Thyroid gland (tissue), 4 donors: Measurements from ENCODE around the gene TMEM273. TPM values are rescaled to one million over a fixed set of nuclear protein-coding genes. Genes with fewer than 3 reads are reported as not detected.

ENCODE experiments used
- DNase-seq, 2 donors: peaks; one replicate each; pipeline ENCODE4 v3.0.0-alpha.2; 2019
- H3K27ac ChIP-seq, 3 donors: fragments of 200-600 bp; sonication (generic); 1 replicate in 2 of 3; 2 replicates in 1 of 3; pipeline ENCODE4 v1.5.1; 2016 to 2019; ENCODE audit warnings: mild to moderate bottlenecking in 1 of 3, moderate library complexity in 1 of 3
- H3K27me3 ChIP-seq: fragments of 200-600 bp; sonication (generic); one replicate; pipeline ENCODE4 v1.5.1; 2019
- H3K36me3 ChIP-seq, 2 donors: fragments of 200-600 bp; sonication (generic); one replicate each; pipeline ENCODE4 v1.5.1; 2016 to 2019
- H3K4me1 ChIP-seq, 2 donors: fragments of 200-600 bp; sonication (generic); one replicate each; pipeline ENCODE4 v1.5.1; 2017 to 2019
- H3K4me3 ChIP-seq, 3 donors: fragments of 200-600 bp; sonication (generic); replicated peaks in 1 of 3; 1 replicate in 2 of 3; 2 replicates in 1 of 3; pipeline ENCODE4 v1.5.1; 2016; ENCODE audit warnings: mild to moderate bottlenecking in 1 of 3
- H3K9me3 ChIP-seq: fragments of 200-600 bp; sonication (generic); one replicate; pipeline ENCODE4 v1.5.1; 2017
- POLR2A ChIP-seq, 2 donors: fragments of 450-650 bp; IDR thresholded peaks; one replicate each; pipeline ENCODE4 v1.6.1; 2017; ENCODE audit warnings: antibody characterized with exemption in 2 of 2, mild to moderate bottlenecking in 2 of 2, moderate library complexity in 1 of 2
- WGBS, 2 donors: methylation state at CpG; one replicate each; pipeline ENCODE4 v1.1.5; 2017; 5-methylcytosine and 5-hydroxymethylcytosine counted together
- intact Hi-C: fragments of 100-400 bp; cut with DNase I; formaldehyde crosslinking; loops from one replicate; pipeline ENCODE4 v1.15.1; 2023
- total RNA-seq, 4 donors: library from RNA; depleted of rRNA; stranded (reverse); fragments of >200 nt; gene quantifications; one replicate each; pipeline ENCODE4 v1.2.3, GENCODE V29; 2016
- TF ChIP-seq, protein P1 (sequence below), 6 experiments: fragments of 200-600 bp in 3 of 6; fragments of 450-650 bp in 3 of 6; sonication (generic) in 3 of 6; IDR thresholded peaks; one replicate each; pipeline ENCODE4 v1.5.1; 2016 to 2019; ENCODE audit warnings: antibody characterized with exemption in 6 of 6, mild to moderate bottlenecking in 2 of 6, inconsistent platforms in 1 of 6, moderate library complexity in 1 of 6

The TMEM273 gene, protein sequence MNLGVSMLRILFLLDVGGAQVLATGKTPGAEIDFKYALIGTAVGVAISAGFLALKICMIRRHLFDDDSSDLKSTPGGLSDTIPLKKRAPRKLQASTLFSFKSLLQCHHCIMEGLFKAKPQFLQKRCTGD
- total RNA-seq = 10 to 100 TPM in 3 of 4 donors, 1 to 10 TPM in 1; 4.2 to 15.0 (median 13.2) TPM

DNA sequence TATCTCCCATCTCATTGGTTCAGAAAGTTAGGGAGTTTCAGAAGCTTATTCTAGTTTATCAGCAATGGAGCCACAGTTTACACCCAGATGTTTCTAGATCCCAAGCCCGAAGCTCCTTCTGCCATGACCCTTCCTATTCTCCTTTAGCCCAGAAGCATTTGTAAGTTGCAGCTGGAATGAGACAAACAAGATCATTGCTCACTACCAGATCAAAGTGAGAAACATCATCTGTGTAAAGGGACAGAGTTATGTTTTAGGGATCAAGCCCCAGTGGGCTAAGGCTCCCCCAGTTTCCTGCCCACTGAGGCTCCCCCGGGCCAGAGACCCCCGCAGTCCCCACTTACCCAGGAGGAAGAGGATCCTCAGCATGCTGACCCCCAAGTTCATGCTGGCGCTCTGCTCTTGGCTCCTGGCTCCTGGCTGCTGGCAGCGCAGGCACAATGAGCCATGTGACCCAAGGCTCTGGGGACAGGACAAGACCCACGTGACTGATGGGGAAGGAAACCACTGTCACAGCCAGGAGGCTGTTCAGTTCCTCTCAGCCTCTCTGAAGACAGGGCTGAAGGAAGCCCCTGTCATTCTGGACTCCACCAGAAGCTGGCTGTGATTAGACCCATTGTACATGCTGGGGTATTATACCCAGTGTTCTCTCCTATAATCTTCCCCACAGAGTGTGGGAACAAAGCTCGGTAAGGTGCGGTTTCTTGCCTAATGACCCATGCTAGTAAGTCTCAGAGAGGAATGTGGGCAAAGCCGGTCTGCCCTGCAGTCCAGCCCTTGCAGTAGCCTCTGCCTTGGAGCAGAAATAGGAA is at the start of gene TMEM273:
Gene TMEM273, minus strand, starts transcription at position 442 of the 812 bp plus-strand sequence. Its CDS starts 55 bp downstream, at position 387.
- peak; percentile 31 to 40 for DNase-seq
- Histone ChIP-seq H3K27ac (peak within 1 kb of the TSS in 2 of 3 donors; percentile 48 to 58), H3K4me3 (peak within 1 kb of the TSS in 1 of 3 donors; percentile 1), H3K36me3 (no peaks in the 10 kb centered on the region), H3K27me3 (no peaks in the 10 kb centered on the region), H3K4me1 (peaks cover 0 to 9% of the 10 kb centered on the region in 2 donors), H3K9me3 (no peaks in the 10 kb centered on the region)
- TF ChIP-seq, protein P1, sequence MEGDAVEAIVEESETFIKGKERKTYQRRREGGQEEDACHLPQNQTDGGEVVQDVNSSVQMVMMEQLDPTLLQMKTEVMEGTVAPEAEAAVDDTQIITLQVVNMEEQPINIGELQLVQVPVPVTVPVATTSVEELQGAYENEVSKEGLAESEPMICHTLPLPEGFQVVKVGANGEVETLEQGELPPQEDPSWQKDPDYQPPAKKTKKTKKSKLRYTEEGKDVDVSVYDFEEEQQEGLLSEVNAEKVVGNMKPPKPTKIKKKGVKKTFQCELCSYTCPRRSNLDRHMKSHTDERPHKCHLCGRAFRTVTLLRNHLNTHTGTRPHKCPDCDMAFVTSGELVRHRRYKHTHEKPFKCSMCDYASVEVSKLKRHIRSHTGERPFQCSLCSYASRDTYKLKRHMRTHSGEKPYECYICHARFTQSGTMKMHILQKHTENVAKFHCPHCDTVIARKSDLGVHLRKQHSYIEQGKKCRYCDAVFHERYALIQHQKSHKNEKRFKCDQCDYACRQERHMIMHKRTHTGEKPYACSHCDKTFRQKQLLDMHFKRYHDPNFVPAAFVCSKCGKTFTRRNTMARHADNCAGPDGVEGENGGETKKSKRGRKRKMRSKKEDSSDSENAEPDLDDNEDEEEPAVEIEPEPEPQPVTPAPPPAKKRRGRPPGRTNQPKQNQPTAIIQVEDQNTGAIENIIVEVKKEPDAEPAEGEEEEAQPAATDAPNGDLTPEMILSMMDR (IDR thresholded peaks at IDR 0.05) = no peak
- TF ChIP-seq POLR2A (IDR thresholded peaks at IDR 0.05) = peak in 1 of 2 donors; percentile 36
- WGBS, 2 donors = 52 to 67% methylated on average over 6 to 8 of the region's 9 CpGs
- intact Hi-C loops = no loop called here

DNA sequence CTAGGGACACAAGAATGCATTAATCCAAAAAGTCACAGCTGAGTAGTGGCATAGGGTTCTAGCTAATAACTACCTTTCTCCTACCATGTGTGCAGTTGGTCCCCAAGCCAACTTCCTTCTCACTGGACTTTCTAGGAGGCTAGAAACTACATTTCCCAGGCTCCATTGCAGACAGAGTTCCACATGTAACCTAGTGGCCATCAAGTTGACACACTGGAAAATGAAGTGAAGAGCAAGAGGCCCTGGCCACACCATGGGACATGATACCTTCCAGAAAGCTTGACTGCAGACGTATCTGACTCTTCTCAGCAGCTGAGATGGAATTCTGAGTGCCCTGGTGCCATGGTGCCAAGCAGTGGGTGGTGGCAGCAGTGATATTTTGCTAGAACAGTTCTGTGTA is 49.8 kb upstream of the TMEM273 start:
- Histone ChIP-seq H3K4me1 (no peaks in the 10 kb centered on the region), H3K27ac (no peak overlapping the region), H3K36me3 (no peaks in the 10 kb centered on the region), H3K27me3 (no peaks in the 10 kb centered on the region), H3K9me3 (no peaks in the 10 kb centered on the region), H3K4me3 (no peak overlapping the region)
- no peak for DNase-seq
- WGBS, 2 donors = 70 to 90% methylated on average over 1 of the region's 1 CpG
- no peak for TF ChIP-seq POLR2A (IDR thresholded peaks at IDR 0.05)
- TF ChIP-seq, protein P1 (IDR thresholded peaks at IDR 0.05) = no peak
- intact Hi-C loops = no loop called here

DNA sequence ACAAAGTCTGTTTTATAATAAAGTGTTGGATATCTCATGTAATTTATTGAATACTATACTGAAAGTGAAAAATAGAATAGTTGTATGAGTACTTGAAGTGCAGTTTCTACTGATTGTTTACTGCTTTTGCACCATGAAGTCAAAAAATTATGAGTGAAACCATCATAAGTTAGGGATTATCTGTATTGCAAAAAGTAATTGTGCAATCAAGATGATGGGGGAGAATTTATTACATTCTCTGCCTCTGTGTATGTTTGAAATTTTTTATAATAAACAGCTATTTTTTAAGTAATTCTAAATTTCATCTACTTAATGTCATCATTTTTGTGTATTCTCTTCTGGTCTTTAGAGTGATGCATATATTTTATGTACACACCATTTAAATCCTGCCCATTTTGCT is 47.2 kb upstream of the TMEM273 start:
- intact Hi-C loops = no loop called here
- H3K36me3 ChIP-seq = no peaks in the 10 kb centered on the region
- H3K27ac ChIP-seq = no peak overlapping the region
- H3K27me3 ChIP-seq = no peaks in the 10 kb centered on the region
- no peaks in the 10 kb centered on the region for H3K4me1 ChIP-seq
- DNase-seq = no peak
- H3K4me3 ChIP-seq = no peak overlapping the region
- TF ChIP-seq, protein P1 (IDR thresholded peaks at IDR 0.05) = no peak
- TF ChIP-seq POLR2A (IDR thresholded peaks at IDR 0.05) = no peak
- H3K9me3 ChIP-seq = no peaks in the 10 kb centered on the region

DNA sequence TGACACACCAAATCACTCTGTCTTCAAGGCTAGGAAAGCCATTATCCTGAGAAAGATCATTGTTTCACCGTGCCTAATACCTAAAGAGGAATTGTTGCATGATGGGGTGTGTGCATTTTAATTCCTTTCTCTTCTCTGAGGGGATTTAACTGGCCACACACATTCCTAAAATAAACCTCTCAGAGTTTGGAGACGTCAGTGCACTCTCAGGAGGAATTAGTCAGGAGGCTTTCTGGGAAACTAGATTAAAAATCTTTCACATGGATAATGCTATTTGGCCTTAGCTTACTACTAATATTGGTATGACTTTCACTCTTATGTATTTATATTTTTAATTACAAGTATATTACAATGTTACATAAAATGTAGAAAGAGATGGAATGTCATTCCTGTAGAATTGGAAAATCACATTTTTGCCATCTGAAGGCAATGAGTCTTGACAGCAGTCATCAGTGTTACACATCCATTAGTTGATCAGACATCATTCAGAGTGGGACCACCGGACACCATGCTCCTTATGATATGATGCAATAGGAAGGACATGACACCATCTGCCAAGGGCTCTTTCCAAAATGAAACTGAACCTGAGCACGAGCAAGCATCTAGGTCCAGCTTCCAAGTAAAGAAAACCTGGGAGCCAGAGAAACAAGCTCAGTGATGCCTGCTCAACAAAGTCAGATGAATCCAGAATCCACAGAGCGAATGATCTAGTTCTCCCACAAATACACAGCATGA is 43.1 kb upstream of the TMEM273 start:
- H3K4me3 ChIP-seq = no peak overlapping the region
- no peaks in the 10 kb centered on the region for H3K9me3 ChIP-seq
- H3K27ac ChIP-seq = no peak overlapping the region
- TF ChIP-seq POLR2A (IDR thresholded peaks at IDR 0.05) = no peak
- TF ChIP-seq, protein P1 (IDR thresholded peaks at IDR 0.05) = no peak
- intact Hi-C loops = no loop called here
- no peaks in the 10 kb centered on the region for H3K4me1 ChIP-seq
- no peak for DNase-seq
- H3K36me3 ChIP-seq = no peaks in the 10 kb centered on the region
- WGBS, 2 donors = 58 to 59% methylated on average over 5 of the region's 5 CpGs
- H3K27me3 ChIP-seq = no peaks in the 10 kb centered on the region
